HG03342 (cell line): Measurements from ENCODE around the gene ALG14.
"Not testable (repeated sequence)": the region's sequence is repeated elsewhere in the genome, so short reads cannot be mapped to it uniquely, and the experiment has no call there.

ENCODE experiments used
- ATAC-seq: cut with Tn5 transposase; IDR thresholded peaks from one replicate; pipeline ENCODE4 v1.9.1; 2021; ENCODE audit warnings: mild to moderate bottlenecking, moderate library complexity; ENCODE audit not compliant: unreplicated experiment

The ALG14 gene

DNA sequence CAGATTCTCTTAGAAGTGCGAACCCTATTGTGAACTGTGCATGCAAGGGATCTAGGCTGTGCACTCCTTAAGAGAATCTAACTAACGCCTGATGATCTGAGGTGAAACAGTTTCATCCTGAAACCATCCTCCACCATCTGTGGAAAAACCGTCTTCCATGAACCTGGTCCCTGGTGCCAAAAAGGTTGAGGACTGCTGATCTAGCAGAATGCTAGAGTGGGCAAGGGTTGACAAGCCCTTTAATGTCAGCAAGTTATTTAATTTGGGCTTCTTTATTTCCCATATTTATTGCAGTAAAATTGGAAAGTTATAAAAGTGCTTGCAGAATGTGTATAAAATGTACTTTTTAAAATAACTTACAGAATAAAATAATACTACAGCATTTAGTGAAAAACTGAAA, 26.4 kb downstream of the ALG14 start:
- no peak for ATAC-seq

- ATAC-seq: peak; percentile 93
Observed at GRCh38 chr1:95043141-95043980, 29.4 kb downstream of the ALG14 start.

DNA sequence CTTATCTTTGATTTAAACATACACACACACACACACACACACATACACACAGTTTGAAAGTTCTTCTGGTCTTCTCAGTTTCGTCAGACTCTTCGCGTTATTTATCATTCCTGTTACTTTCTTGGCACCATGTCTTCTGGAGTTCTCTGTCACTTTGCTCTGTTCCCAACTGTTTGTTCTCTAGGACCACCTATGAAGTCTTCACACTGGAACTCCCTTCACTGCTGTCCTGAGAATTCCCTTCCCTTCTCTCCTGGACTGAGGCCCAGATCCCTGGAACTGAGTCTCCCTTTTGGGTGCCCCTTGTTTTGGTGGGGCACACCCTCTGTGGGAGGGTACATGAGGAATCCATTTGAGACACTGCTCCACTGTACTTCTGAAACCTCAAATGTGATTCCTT, 30.5 kb downstream of the ALG14 start:
- no peak for ATAC-seq

DNA sequence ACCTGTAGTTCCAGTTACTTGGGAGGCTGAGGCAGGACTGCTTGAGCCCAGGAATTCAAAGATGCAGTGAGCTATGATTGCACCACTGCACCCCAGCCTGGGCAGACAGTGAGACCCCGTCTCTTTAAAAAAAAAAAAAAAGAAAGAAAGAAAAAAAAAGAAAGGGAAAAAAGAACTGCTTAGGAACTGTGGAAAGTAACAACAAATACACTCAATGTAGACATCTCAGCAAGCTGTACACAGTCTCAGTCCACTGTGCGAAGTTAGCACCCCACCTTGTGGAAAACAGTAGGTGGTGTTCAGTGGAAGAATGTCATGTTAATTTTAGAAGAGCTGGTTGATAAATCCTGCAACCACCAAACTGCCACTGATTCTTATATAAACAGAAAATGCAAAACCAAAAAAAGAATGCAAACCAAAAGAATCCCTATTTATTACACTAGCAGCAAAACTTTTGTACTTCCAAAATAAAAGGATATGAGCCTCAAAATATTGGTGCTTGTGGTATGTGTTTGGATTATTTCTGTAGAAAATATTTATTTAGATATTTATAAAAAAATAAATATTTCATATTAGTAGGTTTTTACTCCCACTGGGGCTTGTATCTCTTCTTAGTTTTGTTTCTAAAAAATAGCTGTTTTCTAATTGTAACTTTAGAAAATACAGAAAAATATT, 31.1 kb downstream of the ALG14 start:
- peak; percentile 66 for ATAC-seq

- ATAC-seq: no peak
Observed at GRCh38 chr1:95040032-95040525, 32.7 kb downstream of the ALG14 start.

GRCh38 chr1:95039360-95040031, 33.3 kb downstream of the ALG14 start:
- no peak for ATAC-seq

- ATAC-seq: no peak
Observed at GRCh38 chr1:95035536-95035935, 37.2 kb downstream of the ALG14 start.

DNA sequence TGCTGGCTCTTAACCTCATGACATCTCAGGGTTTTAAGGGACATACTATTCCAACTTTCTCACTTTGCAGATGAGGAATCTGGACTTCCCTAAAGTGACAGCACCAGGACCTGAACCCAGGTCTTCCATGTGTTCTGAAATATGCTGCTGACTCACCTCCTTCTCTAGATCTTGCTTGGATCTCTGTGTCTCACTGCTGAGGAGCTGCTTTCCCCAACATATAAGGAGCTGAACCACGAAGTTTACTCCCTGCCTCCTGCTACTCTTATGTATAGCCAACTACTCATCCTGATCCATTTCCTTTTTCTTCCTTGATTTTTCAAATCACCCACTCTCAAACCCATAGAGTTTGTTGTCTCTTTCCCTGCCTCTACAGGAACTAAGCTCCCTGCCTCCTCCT, 38.2 kb downstream of the ALG14 start:
- ATAC-seq: no peak

DNA sequence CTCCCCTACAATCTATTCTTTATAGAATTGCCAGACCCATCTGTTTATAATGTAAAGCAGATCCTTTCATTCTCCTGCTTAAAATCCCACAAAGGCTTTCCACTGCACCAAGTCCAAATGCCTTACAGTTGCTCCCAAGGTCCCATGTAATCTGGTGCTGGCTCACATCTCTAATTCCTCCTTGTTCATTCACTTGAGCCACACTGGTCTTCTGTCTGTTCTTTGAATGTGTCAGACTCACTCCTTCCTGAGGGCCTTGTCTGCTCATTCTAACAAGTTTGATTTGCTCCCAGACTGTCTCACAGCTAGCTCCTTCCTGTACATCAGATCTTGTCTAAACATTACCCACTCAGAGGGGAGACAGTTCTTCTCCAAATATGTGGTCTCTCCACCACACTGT, 38.9 kb downstream of the ALG14 start:
- no peak for ATAC-seq

DNA sequence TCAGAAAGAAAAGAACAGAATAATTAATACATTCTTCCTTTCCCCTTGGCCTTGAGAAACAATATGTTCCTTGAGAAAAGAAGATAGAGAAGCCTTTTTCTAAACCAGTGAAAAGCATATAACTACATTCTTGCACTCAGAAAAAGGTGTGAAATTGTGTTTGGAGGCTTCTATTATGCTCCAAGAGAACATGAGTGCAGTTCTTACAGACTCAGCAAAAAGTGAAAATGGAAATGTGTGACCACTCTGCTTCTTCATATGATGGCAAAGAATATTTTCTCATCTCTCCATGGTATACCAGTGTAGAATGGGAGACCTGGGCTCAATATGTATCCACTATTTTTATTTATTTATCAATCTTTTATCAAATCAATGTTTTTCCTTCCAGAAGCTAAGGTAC, 43.2 kb downstream of the ALG14 start:
- no peak for ATAC-seq

GRCh38 chr1:95028954-95029353, 43.8 kb downstream of the ALG14 start:
- no peak for ATAC-seq

DNA sequence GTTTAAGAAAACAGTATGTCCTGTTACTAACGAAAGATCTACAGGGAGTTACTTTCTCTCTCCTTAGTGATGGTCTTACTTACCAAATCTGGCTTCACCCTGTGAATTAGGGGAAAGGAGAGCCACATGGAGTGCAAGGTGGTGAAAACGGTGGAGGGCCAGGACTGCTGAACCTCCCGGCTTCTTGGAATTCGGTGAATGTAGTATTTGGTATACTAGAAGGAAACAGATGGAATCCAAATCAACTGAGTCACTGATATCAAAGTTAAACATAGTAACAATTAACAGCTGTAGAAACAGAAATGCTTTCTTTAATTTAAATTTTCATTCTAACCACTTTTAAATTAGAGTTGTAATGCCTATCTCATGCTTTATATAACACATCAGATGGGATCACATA, 45.7 kb downstream of the ALG14 start:
- ATAC-seq: no peak

DNA sequence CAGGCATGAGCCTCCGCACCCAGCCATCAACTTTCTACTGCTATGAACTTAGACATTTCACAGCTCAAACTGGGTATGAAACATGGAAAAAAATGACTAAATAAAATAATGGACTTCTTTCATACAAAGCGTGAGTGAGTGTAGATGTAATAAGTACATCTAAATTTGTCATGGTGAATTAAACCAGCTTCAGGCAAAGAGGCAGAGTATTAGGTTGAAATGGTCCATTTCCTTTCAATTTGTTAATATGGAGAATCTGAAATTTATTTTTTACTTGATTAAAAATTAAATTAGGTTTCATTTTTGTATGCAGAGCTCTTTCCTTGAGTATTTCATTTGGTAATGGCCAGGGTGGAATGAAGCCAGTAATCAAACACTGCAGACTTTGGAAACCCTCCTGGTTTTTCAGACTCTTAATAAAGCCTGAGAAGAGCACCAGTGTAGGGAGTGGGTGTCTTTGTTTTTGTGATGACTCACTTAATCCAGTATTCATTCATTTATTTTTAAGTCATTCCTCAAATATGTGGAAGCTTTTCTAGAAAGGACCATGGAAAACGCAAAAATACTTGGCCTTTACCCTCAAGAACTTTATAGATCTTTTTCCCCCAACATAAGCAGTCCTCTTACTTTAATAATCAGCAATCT, 49.2 kb downstream of the ALG14 start:
- no peak for ATAC-seq

GRCh38 chr1:95022644-95022926, 50.2 kb downstream of the ALG14 start:
- no peak for ATAC-seq

DNA sequence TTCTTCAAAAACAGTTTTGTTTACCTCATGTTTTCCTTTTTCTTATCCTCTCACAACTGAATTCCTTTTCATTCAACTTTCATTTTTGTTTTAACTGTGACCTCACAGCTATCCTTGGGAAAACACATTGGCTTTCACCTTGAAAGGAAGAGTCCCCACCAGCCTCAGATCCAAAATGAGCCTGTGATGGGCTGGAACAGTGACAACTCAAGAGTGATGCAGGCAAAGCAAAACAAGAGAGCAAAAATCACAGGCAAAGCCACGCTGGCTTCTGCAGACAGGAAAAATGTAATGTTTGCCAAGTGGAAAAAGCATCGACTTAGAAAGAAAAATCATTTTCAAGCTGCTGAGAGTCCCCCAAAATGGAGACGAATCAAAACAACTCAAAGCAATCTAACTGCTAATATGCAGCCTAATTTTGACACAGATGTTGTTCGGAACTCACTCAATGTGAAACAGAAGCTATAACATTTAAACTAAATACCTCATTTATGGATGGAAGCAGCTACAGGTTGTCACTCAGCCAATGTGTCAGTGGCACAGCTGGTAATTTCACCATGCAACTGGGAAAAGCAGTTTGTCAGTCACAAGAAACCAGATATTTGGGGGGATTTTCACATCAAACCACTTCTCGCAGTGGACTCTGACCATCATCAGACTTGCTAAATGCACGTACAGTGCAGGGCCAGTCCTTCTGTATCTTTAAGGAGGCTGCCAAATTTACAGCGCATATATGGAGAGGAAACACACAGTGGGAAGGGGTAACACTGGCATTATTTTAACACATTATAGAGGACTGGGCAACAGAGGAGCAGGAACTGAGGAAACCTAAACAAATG, 50.7 kb downstream of the ALG14 start:
- no peak for ATAC-seq

DNA sequence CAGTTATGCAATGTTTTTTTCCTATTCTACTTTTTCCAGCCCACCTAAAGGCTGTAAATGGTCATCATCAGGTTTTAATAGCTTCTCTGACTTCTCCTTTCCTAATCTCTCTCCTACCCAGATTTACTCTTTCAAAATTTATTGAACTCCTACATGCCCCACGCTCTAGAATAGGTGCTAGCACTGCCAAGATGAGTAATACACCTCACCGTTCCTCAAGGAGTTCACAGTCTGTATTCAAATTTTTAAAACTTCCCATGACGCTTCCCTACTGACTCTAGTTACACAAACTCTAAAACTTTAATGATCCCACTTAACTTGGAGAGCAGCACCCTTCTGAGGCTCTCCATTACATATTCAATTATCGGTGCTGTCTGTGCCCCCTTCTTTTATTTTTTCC, 51.6 kb downstream of the ALG14 start:
- ATAC-seq: no peak

GRCh38 chr1:95019466-95019865, 53.3 kb downstream of the ALG14 start:
- ATAC-seq: not testable (repeated sequence)

- no peak for ATAC-seq
Observed at GRCh38 chr1:95018602-95019369, 54.0 kb downstream of the ALG14 start.

DNA sequence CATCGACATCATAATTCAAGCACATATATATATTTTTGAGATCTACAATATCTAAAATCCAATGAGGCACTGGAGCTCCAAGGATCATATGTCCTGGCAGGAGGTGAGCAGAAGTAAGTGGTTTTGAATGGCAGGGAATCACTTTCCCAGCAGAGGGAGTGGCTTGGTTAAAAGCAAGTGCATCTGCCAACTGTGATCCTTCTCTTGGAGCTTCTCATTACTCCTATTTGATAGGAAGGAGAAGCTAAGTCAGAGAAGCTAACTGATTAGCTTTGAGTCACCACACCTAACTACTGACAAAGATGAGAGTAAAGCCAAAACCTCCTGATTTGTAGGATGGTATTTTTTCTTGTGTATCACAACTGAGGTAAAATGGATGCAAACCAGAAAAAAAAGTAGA, 55.0 kb downstream of the ALG14 start:
- ATAC-seq: no peak

- ATAC-seq: no peak
Observed at GRCh38 chr1:95015076-95015475, 57.7 kb downstream of the ALG14 start.
